Neuronal stem cell (in vitro differentiated cells): ENCODE results near the gene ARMH4.
A peak's percentile ranks its signal among the peaks of the same experiment; 100 is the strongest.

Experiments
- DNase-seq: peaks from one replicate; pipeline ENCODE4 v3.0.0-alpha.2; 2013; ENCODE audit warnings: low spot score
- H2AFZ ChIP-seq: one replicate; pipeline ENCODE4 v1.6.1; 2013; ENCODE audit warnings: mild to moderate bottlenecking, low read length, inconsistent platforms
- H2AK5ac ChIP-seq: 2 replicates; pipeline ENCODE4 v1.6.1; 2013; ENCODE audit warnings: low read depth, mild to moderate bottlenecking, inconsistent platforms, low read length, moderate library complexity, mixed read lengths
- H2BK120ac ChIP-seq: 2 replicates; pipeline ENCODE4 v1.6.1; 2013; ENCODE audit warnings: low read depth, mild to moderate bottlenecking, inconsistent platforms, low read length, moderate library complexity, mixed read lengths
- H2BK12ac ChIP-seq: one replicate; pipeline ENCODE4 v1.6.1; 2013; ENCODE audit warnings: low read length, inconsistent platforms
- H2BK15ac ChIP-seq: 2 replicates; pipeline ENCODE4 v1.6.1; 2013; ENCODE audit warnings: mild to moderate bottlenecking, low read length, inconsistent platforms, mixed read lengths
- H2BK5ac ChIP-seq: one replicate; pipeline ENCODE4 v1.6.1; 2013; ENCODE audit warnings: inconsistent platforms, mild to moderate bottlenecking, low read length, moderate library complexity
- H3K14ac ChIP-seq: one replicate; pipeline ENCODE4 v1.6.1; 2013; ENCODE audit warnings: low read length, inconsistent platforms
- H3K18ac ChIP-seq: 2 replicates; pipeline ENCODE4 v1.6.1; 2013; ENCODE audit warnings: low read length, inconsistent platforms
- H3K23ac ChIP-seq: 2 replicates; pipeline ENCODE4 v1.6.1; 2013; ENCODE audit warnings: low read depth, mild to moderate bottlenecking, mixed read lengths, low read length, inconsistent platforms; ENCODE audit not compliant: poor library complexity
- H3K27ac ChIP-seq: replicated peaks from 3 replicates; pipeline ENCODE4 v1.5.1; 2013; ENCODE audit warnings: low read length, inconsistent platforms
- H3K27me3 ChIP-seq, 3 experiments: 2 replicates each; pipeline ENCODE4 v1.6.1; 2013; ENCODE audit warnings: low read length in 3 of 3, mild to moderate bottlenecking in 2 of 3, inconsistent platforms in 1 of 3, low read depth in 1 of 3, mixed read lengths in 1 of 3, moderate library complexity in 1 of 3; ENCODE audit not compliant: control insufficient read depth in 3 of 3, insufficient read depth in 3 of 3
- H3K36me3 ChIP-seq, 2 donors: replicated peaks in 1 of 2; 2 replicates each; pipeline ENCODE4 v1.6.1; 2013; ENCODE audit warnings: low read length in 2 of 2; ENCODE audit not compliant: control insufficient read depth in 2 of 2, insufficient read depth in 2 of 2
- H3K4ac ChIP-seq: 2 replicates; pipeline ENCODE4 v1.6.1; 2013; ENCODE audit warnings: inconsistent platforms, mild to moderate bottlenecking, low read length, moderate library complexity
- H3K4me1 ChIP-seq, 2 donors: 1 replicate in 1 of 2; 2 replicates in 1 of 2; pipeline ENCODE4 v1.6.1; 2013; ENCODE audit warnings: low read length in 2 of 2, low read depth in 1 of 2; ENCODE audit not compliant: control insufficient read depth in 2 of 2, insufficient read depth in 1 of 2
- H3K4me2 ChIP-seq: one replicate; pipeline ENCODE4 v1.6.1; 2013; ENCODE audit warnings: mild to moderate bottlenecking, low read length, inconsistent platforms; ENCODE audit not compliant: insufficient read depth, poor library complexity, severe bottlenecking
- H3K4me3 ChIP-seq, 2 donors: 2 replicates each; pipeline ENCODE4 v1.5.1; 2013; ENCODE audit warnings: low read length in 2 of 2, mild to moderate bottlenecking in 2 of 2, inconsistent platforms in 1 of 2, moderate library complexity in 1 of 2
- H3K79me1 ChIP-seq: one replicate; pipeline ENCODE4 v1.6.1; 2013; ENCODE audit warnings: low read depth, mild to moderate bottlenecking, inconsistent platforms, low read length, moderate library complexity
- H3K9ac ChIP-seq: one replicate; pipeline ENCODE4 v1.6.1; 2013; ENCODE audit warnings: mild to moderate bottlenecking, low read depth, low read length, inconsistent platforms; ENCODE audit not compliant: poor library complexity
- H3K9me3 ChIP-seq, 2 donors: replicated peaks in 1 of 2; 2 replicates each; pipeline versions ENCODE3 to v1.6.1; 2013; ENCODE audit warnings: low read length in 2 of 2, mild to moderate bottlenecking in 2 of 2, inconsistent platforms in 1 of 2, low read depth in 1 of 2, mixed read lengths in 1 of 2, moderate library complexity in 1 of 2; ENCODE audit not compliant: control insufficient read depth in 2 of 2, insufficient read depth in 1 of 2
- H4K8ac ChIP-seq: one replicate; pipeline ENCODE4 v1.6.1; 2013; ENCODE audit warnings: low read depth, mild to moderate bottlenecking, inconsistent platforms, low read length, moderate library complexity
- H4K91ac ChIP-seq: one replicate; pipeline ENCODE4 v1.6.1; 2013; ENCODE audit warnings: low read length, low read depth, mild to moderate bottlenecking, inconsistent platforms; ENCODE audit not compliant: poor library complexity
- WGBS, 2 donors: extraction: QIAGEN DNeasy Blood & Tissue Kit; methylation state at CpG; one replicate each; pipeline ENCODE4 v1.1.7; 2013; ENCODE audit warnings: missing lambda C conversion rate in 2 of 2, mixed read lengths in 1 of 2; ENCODE audit not compliant: insufficient read length in 2 of 2, insufficient replicate concordance in 1 of 2; ENCODE audit errors: extremely low coverage in 2 of 2; 5-methylcytosine and 5-hydroxymethylcytosine counted together

The ARMH4 gene

GRCh38 chr14:57963071-57963470 is 188.9 kb downstream of the ARMH4 start:
- Histone ChIP-seq H3K27ac (peak overlapping the region; percentile 34), H3K18ac (peak overlapping the region; percentile 77), H3K4me3 (peak overlapping the region in 1 of 2 donors; percentile 24), H3K4me1 (peaks cover 12 to 16% of the 10 kb centered on the region in 2 donors), H3K79me1 (no peaks in the 10 kb centered on the region), H3K4ac (no peak overlapping the region), H3K36me3 (no peaks in the 10 kb centered on the region), H3K14ac (no peak overlapping the region), H3K4me2 (no peak overlapping the region), H2BK12ac (peak overlapping the region; percentile 5), H3K9ac (no peak overlapping the region), H2BK15ac (no peak overlapping the region), H2AFZ (peak overlapping the region; percentile 82), H2BK5ac (no peak overlapping the region), H3K27me3 (peaks cover 0 to 15% (median 0%) of the 10 kb centered on the region in 3 experiments), H3K23ac (no peak overlapping the region), H2BK120ac (no peak overlapping the region), H3K9me3 (no peaks in the 10 kb centered on the region), H2AK5ac (no peak overlapping the region), H4K91ac (no peak overlapping the region), H4K8ac (no peak overlapping the region)
- DNase-seq, result no peak
- WGBS, 2 donors, result no CpG with 5 or more reads among the region's 2 CpGs

GRCh38 chr14:57962325-57963035 is 189.5 kb downstream of the ARMH4 start:
- Histone ChIP-seq H2AFZ (peak overlapping the region; percentile 82), H3K4me1 (peaks cover 12 to 16% of the 10 kb centered on the region in 2 donors), H3K23ac (no peak overlapping the region), H4K8ac (no peak overlapping the region), H3K4me3 (peak overlapping the region in 1 of 2 donors; percentile 24), H2BK15ac (no peak overlapping the region), H3K4ac (no peak overlapping the region), H3K9me3 (no peaks in the 10 kb centered on the region), H3K27me3 (peaks cover 0 to 15% (median 0%) of the 10 kb centered on the region in 3 experiments), H3K18ac (no peak overlapping the region), H3K4me2 (no peak overlapping the region), H2AK5ac (no peak overlapping the region), H2BK5ac (no peak overlapping the region), H3K14ac (no peak overlapping the region), H3K9ac (no peak overlapping the region), H3K36me3 (no peaks in the 10 kb centered on the region), H2BK120ac (no peak overlapping the region), H2BK12ac (no peak overlapping the region), H3K27ac (peak overlapping the region; percentile 34), H4K91ac (no peak overlapping the region), H3K79me1 (no peaks in the 10 kb centered on the region)
- DNase-seq, result peak; percentile 71
- no CpG with 5 or more reads among the region's 12 CpGs for WGBS, 2 donors

GRCh38 chr14:57961786-57962060 is 190.3 kb downstream of the ARMH4 start:
- Histone ChIP-seq H2AK5ac (no peak overlapping the region), H3K79me1 (no peaks in the 10 kb centered on the region), H3K14ac (no peak overlapping the region), H3K4me3 (no peak overlapping the region), H2BK15ac (no peak overlapping the region), H2BK12ac (no peak overlapping the region), H2AFZ (no peak overlapping the region), H4K91ac (no peak overlapping the region), H2BK5ac (no peak overlapping the region), H3K9ac (no peak overlapping the region), H3K23ac (no peak overlapping the region), H3K36me3 (no peaks in the 10 kb centered on the region), H3K27me3 (peaks cover 0 to 15% (median 0%) of the 10 kb centered on the region in 3 experiments), H3K4me1 (peaks cover 12 to 16% of the 10 kb centered on the region in 2 donors), H3K4ac (no peak overlapping the region), H3K4me2 (no peak overlapping the region), H3K27ac (no peak overlapping the region), H4K8ac (no peak overlapping the region), H3K9me3 (no peaks in the 10 kb centered on the region), H2BK120ac (no peak overlapping the region), H3K18ac (no peak overlapping the region)
- DNase-seq, result no peak
- no CpG with 5 or more reads among the region's 2 CpGs for WGBS, 2 donors

GRCh38 chr14:57960946-57961785 is 190.8 kb downstream of the ARMH4 start:
- no peak overlapping the region for H2BK12ac ChIP-seq
- no peak overlapping the region for H3K27ac ChIP-seq
- H3K4me1 ChIP-seq, result peaks cover 12 to 16% of the 10 kb centered on the region in 2 donors
- no peak overlapping the region for H2BK15ac ChIP-seq
- no peak overlapping the region for H4K91ac ChIP-seq
- H3K9ac ChIP-seq, result no peak overlapping the region
- no peaks in the 10 kb centered on the region for H3K9me3 ChIP-seq
- H3K27me3 ChIP-seq, result peaks cover 0 to 15% (median 0%) of the 10 kb centered on the region in 3 experiments
- H3K18ac ChIP-seq, result peak overlapping the region; percentile 63
- no CpG with 5 or more reads among the region's 16 CpGs for whole genome bisulfite sequencing, 2 donors
- no peak overlapping the region for H3K4me3 ChIP-seq
- H3K79me1 ChIP-seq, result no peaks in the 10 kb centered on the region
- no peak overlapping the region for H3K14ac ChIP-seq
- no peak overlapping the region for H3K4ac ChIP-seq
- H4K8ac ChIP-seq, result no peak overlapping the region
- H2AK5ac ChIP-seq, result no peak overlapping the region
- H2AFZ ChIP-seq, result no peak overlapping the region
- no peaks in the 10 kb centered on the region for H3K36me3 ChIP-seq
- no peak overlapping the region for H3K4me2 ChIP-seq
- H2BK120ac ChIP-seq, result no peak overlapping the region
- DNase-seq, result no peak
- no peak overlapping the region for H3K23ac ChIP-seq
- no peak overlapping the region for H2BK5ac ChIP-seq
